Esophagus squamous epithelium (tissue), 5 donors: Measurements from ENCODE around the gene HELZ2. TPM values are rescaled to one million over a fixed set of nuclear protein-coding genes. Genes with fewer than 3 reads are reported as not detected.

Experiments used
- DNase-seq: peaks from one replicate; lab custom pipeline; 2025; lab: John Stamatoyannopoulos, UW
- H3K27ac ChIP-seq, 4 donors: fragments of 200-600 bp; sonication (generic); one replicate each; pipeline ENCODE4 v1.5.1; 2016 to 2019; ENCODE audit warnings: mild to moderate bottlenecking in 1 of 4
- H3K27me3 ChIP-seq, 4 donors: fragments of 200-600 bp; sonication (generic); 1 replicate in 3 of 4; 2 replicates in 1 of 4; pipeline versions ENCODE4 v1.5.1 to v1.6.0; 2017 to 2021; ENCODE audit warnings: antibody characterized with exemption in 1 of 4
- H3K36me3 ChIP-seq, 3 donors: fragments of 200-600 bp; sonication (generic); one replicate each; pipeline ENCODE4 v1.5.1; 2016 to 2019
- H3K4me1 ChIP-seq, 3 donors: fragments of 200-600 bp; sonication (generic); one replicate each; pipeline ENCODE4 v1.5.1; 2017 to 2019
- H3K4me3 ChIP-seq, 4 donors: fragments of 200-600 bp; sonication (generic); 1 replicate in 3 of 4; 2 replicates in 1 of 4; pipeline ENCODE4 v1.5.1; 2016 to 2019; ENCODE audit warnings: mild to moderate bottlenecking in 2 of 4, moderate library complexity in 1 of 4
- H3K9me3 ChIP-seq, 3 donors: fragments of 200-600 bp; sonication (generic); one replicate each; pipeline ENCODE4 v1.5.1; 2016 to 2019
- POLR2A ChIP-seq, 4 donors: fragments of 450-650 bp; IDR thresholded peaks; one replicate each; pipeline ENCODE4 v1.6.1; 2017; ENCODE audit warnings: antibody characterized with exemption in 4 of 4, mild to moderate bottlenecking in 4 of 4, moderate library complexity in 3 of 4
- WGBS, 2 donors: methylation state at CpG; one replicate each; pipeline ENCODE4 v1.1.5; 2018; 5-methylcytosine and 5-hydroxymethylcytosine counted together
- intact Hi-C: fragments of 100-400 bp; cut with DNase I; formaldehyde crosslinking; loops from one replicate; pipeline ENCODE4 v1.15.0; 2022
- total RNA-seq, 4 donors: library from RNA; depleted of rRNA; stranded (reverse); fragments of >200 nt; gene quantifications; one replicate each; pipeline ENCODE4 v1.1.0, GENCODE V29; 2016
- TF ChIP-seq, protein P1 (sequence below), 6 experiments: fragments of 450-650 bp in 4 of 6; fragments of 200-600 bp in 2 of 6; sonication (generic) in 2 of 6; IDR thresholded peaks; one replicate each; pipeline ENCODE4 v1.5.1; 2016 to 2019; ENCODE audit warnings: antibody characterized with exemption in 6 of 6, mild to moderate bottlenecking in 4 of 6, moderate library complexity in 4 of 6
- donor health status: DM: yes; HTN: yes; CAD: no.

Gene HELZ2
- total RNA-seq, 4 donors from 2014 or later: 23.7 to 37.6 (median 31.2) TPM

DNA sequence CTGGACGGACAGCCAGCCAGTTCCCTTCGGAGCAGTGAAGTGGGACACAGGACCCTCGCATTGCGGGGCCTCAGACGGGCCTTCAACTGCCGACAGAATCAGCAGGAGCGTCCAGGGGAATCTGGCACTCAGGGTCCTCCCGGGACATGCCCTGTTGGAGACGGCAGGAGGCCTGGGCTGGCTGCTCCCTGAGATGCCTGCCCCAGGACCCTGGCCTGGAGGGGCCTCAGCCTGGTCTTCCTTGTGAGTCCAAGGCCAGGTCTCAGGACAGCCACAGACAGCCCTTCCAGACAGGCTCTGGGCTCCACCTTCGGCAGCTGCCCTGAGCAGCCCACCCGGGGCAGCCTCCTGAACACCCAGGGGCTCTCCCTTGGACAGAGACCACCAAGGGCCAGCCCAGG, 14.6 kb upstream of the HELZ2 start:
- intact Hi-C loops: no loop called here
- no peaks in the 10 kb centered on the region for H3K9me3 ChIP-seq
- WGBS, 2 donors: 90 to 100% methylated on average over 1 to 6 of the region's 11 CpGs
- H3K4me1 ChIP-seq: no peaks in the 10 kb centered on the region
- H3K27ac ChIP-seq: no peak overlapping the region
- TF ChIP-seq, protein P1, sequence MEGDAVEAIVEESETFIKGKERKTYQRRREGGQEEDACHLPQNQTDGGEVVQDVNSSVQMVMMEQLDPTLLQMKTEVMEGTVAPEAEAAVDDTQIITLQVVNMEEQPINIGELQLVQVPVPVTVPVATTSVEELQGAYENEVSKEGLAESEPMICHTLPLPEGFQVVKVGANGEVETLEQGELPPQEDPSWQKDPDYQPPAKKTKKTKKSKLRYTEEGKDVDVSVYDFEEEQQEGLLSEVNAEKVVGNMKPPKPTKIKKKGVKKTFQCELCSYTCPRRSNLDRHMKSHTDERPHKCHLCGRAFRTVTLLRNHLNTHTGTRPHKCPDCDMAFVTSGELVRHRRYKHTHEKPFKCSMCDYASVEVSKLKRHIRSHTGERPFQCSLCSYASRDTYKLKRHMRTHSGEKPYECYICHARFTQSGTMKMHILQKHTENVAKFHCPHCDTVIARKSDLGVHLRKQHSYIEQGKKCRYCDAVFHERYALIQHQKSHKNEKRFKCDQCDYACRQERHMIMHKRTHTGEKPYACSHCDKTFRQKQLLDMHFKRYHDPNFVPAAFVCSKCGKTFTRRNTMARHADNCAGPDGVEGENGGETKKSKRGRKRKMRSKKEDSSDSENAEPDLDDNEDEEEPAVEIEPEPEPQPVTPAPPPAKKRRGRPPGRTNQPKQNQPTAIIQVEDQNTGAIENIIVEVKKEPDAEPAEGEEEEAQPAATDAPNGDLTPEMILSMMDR (IDR thresholded peaks at IDR 0.05): no peak
- no peak for TF ChIP-seq POLR2A (IDR thresholded peaks at IDR 0.05)
- DNase-seq: no peak
- H3K4me3 ChIP-seq: no peak overlapping the region
- H3K36me3 ChIP-seq: peaks cover 11 to 62% (median 28%) of the 10 kb centered on the region in 3 donors
- no peaks in the 10 kb centered on the region for H3K27me3 ChIP-seq

DNA sequence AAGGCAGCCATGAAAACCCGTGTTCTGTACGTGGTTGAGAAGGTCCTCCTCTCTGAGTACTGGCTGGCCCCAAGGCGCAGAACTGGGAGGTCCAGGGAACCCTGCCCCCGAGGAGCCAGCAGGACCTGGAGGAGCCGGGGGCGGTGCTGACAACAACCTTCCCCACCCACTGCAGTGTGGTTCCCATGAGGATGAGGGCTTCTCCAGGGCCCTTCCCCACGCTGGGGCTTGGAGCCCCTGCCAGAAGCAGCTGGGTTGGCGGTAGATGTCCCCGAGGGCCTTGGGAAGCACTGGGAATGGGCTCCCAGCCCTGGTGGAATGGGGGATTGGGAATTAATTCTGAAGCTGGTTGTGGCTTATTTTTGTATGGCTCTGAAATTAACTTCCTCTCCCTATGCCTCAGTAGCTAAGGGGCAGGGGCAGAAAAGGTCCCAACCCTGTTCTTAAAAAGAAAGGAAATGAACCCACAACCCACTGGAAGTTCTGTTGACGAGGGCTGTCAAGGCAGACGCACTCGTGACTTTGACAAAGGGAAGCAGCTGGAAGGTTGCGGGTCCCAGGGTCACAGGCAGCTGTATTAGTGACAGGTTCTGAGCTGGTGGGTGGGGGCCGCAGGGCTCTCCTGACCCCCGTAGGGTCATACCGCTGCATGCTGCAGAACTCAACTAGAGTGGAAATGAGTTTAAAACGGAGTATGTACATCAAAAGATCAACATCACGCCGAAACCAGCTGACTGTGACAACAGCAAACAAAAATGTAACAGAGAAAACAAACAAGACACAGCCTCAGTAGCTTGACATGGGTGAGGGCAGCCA, 13.9 kb upstream of the HELZ2 start:
- Histone ChIP-seq H3K27ac (no peak overlapping the region), H3K4me1 (no peaks in the 10 kb centered on the region), H3K36me3 (peaks cover 11 to 55% (median 28%) of the 10 kb centered on the region in 3 donors), H3K27me3 (no peaks in the 10 kb centered on the region), H3K4me3 (no peak overlapping the region), H3K9me3 (no peaks in the 10 kb centered on the region)
- 53 to 58% methylated on average over 12 of the region's 19 CpGs for WGBS, 2 donors
- intact Hi-C loops: no loop called here
- no peak for DNase-seq
- TF ChIP-seq POLR2A (IDR thresholded peaks at IDR 0.05): no peak
- TF ChIP-seq, protein P1 (IDR thresholded peaks at IDR 0.05): no peak

DNA sequence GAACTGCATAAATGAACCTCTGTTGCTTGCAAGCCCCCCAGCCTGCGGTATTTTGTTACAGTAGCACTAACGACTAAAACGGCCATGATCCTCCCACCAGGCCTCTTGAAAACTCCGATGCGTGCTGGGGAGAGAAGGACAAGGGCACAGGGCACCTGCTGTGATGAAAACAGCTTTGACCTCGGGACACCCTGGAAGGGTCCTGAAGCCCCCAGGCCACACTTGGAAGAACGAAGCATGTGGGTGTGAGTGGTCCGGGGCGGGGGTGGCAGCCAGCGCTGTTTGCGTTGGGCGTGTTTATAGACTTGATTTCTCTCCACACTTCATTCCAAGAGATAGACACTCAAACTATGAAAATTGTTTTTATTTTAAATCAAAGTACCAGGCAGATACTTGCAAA, 13.2 kb upstream of the HELZ2 start:
- H3K4me3 ChIP-seq: no peak overlapping the region
- H3K4me1 ChIP-seq: no peaks in the 10 kb centered on the region
- TF ChIP-seq, protein P1 (IDR thresholded peaks at IDR 0.05): no peak
- no peak for TF ChIP-seq POLR2A (IDR thresholded peaks at IDR 0.05)
- DNase-seq: no peak
- 84 to 85% methylated on average over 9 to 11 of the region's 12 CpGs for WGBS, 2 donors
- intact Hi-C loops: no loop called here
- peaks cover 10 to 48% (median 23%) of the 10 kb centered on the region in 3 donors for H3K36me3 ChIP-seq
- H3K27ac ChIP-seq: no peak overlapping the region
- H3K9me3 ChIP-seq: no peaks in the 10 kb centered on the region
- H3K27me3 ChIP-seq: no peaks in the 10 kb centered on the region

DNA sequence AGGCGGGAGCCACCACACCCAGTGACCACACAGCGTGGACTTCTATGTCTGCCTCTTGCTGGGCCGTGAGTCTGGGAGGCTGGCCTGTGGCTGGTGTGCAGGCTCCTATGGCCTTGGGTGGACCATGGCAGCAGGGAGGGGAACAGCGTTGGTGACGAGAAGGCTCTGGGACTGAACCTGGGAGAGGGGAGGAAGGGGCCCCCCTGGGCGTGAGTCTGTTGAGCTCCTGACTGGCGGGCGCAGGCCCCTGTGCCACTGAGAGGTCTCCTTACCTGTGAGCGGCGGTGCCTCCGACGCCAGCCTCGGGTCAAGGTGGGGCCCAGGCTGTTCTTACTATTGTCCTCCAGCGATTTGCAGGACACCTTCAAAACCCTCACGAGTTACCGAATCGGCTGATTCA, 12.8 kb upstream of the HELZ2 start:
- WGBS, 2 donors: 81 to 100% methylated on average over 5 to 10 of the region's 17 CpGs
- intact Hi-C loops: no loop called here
- H3K27ac ChIP-seq: no peak overlapping the region
- no peaks in the 10 kb centered on the region for H3K4me1 ChIP-seq
- no peaks in the 10 kb centered on the region for H3K27me3 ChIP-seq
- no peaks in the 10 kb centered on the region for H3K9me3 ChIP-seq
- no peak overlapping the region for H3K4me3 ChIP-seq
- peaks cover 6 to 43% (median 18%) of the 10 kb centered on the region in 3 donors for H3K36me3 ChIP-seq
- DNase-seq: no peak
- TF ChIP-seq POLR2A (IDR thresholded peaks at IDR 0.05): no peak
- TF ChIP-seq, protein P1 (IDR thresholded peaks at IDR 0.05): no peak
